GM19099 (cell line): ENCODE data around the gene TM4SF5.

ENCODE experiments used
- POLR2A ChIP-seq: IDR thresholded peaks from 3 replicates; pipeline ENCODE4 v1.6.1; 2011; ENCODE audit warnings: low read depth; ENCODE audit not compliant: insufficient read length; ENCODE audit errors: extremely low read depth

Gene TM4SF5

GRCh38 chr17:4771519-4772234 lies at the start of gene TM4SF5:
Gene TM4SF5, plus strand, starts transcription at chr17:4771886. Its CDS starts 37 bp downstream, at chr17:4771923.
- no peak for TF ChIP-seq POLR2A

GRCh38 chr17:4722678-4723240 lies 48.9 kb upstream of the TM4SF5 start:
- TF ChIP-seq POLR2A: no peak

GRCh38 chr17:4724650-4725049 lies 47.0 kb upstream of the TM4SF5 start:
- no peak for TF ChIP-seq POLR2A

GRCh38 chr17:4725646-4726310 lies 45.9 kb upstream of the TM4SF5 start:
- TF ChIP-seq POLR2A: no peak

GRCh38 chr17:4728124-4728523 lies 43.6 kb upstream of the TM4SF5 start:
- TF ChIP-seq POLR2A: no peak

GRCh38 chr17:4733073-4733531 lies 38.6 kb upstream of the TM4SF5 start:
- TF ChIP-seq POLR2A: no peak

GRCh38 chr17:4734857-4735475 lies 36.7 kb upstream of the TM4SF5 start:
- TF ChIP-seq POLR2A: no peak

- TF ChIP-seq POLR2A: no peak
Observed at GRCh38 chr17:4735876-4736651, 35.6 kb upstream of the TM4SF5 start.

DNA sequence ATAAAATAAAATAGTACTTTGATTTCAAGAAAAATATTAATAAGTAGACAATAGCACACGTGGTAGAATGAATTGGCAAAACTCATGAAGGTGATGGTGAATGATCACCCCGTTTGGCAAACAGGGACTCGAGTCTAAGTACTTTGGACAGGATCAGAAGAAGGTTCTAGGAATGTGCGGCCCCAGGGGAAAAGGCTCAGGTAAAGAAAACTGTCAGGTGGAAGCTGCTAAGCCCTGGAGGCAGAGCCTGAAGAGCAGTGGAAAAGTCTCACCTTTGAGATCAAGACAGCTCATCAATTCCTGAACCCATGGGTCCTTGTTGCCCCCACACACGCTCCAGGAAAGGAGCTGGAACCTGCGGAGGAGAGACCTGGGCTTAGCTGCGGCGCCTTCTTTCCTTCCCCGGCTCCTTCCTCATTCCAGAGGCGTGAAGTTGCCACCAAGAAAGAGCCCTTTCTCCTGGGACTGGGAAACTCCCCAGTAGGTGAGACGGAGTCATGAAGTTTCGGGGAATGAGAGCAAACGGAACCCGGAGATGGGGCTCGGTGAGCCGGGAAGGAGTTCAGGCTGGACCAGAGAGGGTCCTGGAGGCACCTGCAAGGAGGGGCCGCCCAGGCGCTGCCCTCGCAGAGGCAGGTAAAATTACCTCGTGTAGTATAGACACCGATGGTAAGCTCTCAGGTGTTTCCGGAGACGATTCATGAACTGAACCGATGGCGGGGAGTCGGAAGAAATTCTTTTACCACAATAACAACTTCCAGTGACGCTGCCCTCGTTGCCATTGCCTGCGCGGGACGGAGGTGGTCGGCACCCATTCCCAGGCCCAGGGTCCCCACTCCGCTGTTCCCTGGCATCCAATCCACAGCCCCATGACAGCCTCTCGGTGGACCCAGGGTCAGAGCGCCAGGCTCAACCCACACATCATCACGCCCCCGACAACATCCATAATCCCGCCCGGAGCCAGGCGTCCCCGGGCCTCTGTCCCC lies 33.3 kb upstream of the TM4SF5 start:
- TF ChIP-seq POLR2A: no peak

- TF ChIP-seq POLR2A: no peak
Observed at GRCh38 chr17:4739122-4740024, 32.3 kb upstream of the TM4SF5 start, which contains the start of the genes CXCL16 and ZMYND15. Gene CXCL16, minus strand, starts transcription at chr17:4739928. Its CDS starts 589 bp downstream, at chr17:4739339. Gene ZMYND15, plus strand, starts transcription at chr17:4739833. Its CDS starts 716 bp downstream, at chr17:4740549.

DNA sequence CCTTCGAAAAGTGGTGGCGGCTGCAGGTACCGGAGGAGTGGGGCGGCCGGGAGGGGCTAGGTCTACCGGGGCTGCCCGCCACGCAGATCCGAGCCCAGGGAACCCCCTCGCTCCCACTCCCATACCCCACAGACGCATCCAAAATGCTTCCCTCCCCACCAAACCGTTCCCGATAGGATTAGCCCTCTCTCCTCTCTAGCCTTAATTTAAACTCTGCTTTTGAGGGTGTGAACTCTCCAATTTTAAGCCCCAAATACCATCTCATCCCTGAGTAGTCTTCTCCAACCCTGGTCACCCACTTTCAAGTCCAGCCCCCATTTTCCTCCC lies 31.7 kb upstream of the TM4SF5 start:
- TF ChIP-seq POLR2A: no peak

GRCh38 chr17:4740584-4740983 lies 31.1 kb upstream of the TM4SF5 start:
- TF ChIP-seq POLR2A: no peak

DNA sequence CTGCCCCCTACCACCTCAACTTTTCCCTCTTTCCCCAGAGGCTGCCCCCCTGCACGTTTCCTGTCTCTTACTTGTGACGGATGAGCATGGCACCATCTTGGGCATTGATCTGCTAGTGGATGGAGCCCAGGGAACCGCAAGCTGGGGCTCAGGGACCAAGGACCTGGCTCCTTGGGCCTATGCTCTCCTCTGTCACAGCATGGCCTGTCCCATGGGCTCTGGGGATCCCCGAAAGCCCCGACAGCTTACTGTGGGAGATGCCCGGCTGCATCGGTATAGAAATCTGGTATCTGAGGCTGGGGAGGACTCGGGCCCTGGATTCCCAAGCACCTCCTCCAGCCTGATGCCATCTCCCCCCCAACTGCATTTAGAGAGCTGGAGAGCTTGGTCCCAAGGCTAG lies 30.1 kb upstream of the TM4SF5 start:
- no peak for TF ChIP-seq POLR2A
